GM12892 (cell line): Measurements from ENCODE around the gene FARSA.

ENCODE experiments used
- POLR2A ChIP-seq: IDR thresholded peaks from 2 replicates; pipeline ENCODE4 v1.6.1; 2011; ENCODE audit warnings: low read depth, low read length, control low read depth
- POLR2AphosphoS5 ChIP-seq: IDR thresholded peaks from 2 replicates; pipeline ENCODE4 v1.6.1; 2011; ENCODE audit warnings: low read depth, low read length, control low read depth
- TAF1 ChIP-seq: IDR thresholded peaks from 2 replicates; pipeline ENCODE4 v1.6.1; 2011; ENCODE audit warnings: low read depth, mild to moderate bottlenecking, control low read depth, low read length, borderline replicate concordance

GRCh38 chr19:12970070-12970820 is 36.7 kb upstream of the FARSA start:
- TF ChIP-seq POLR2A (no peak), POLR2AphosphoS5 (no peak), TAF1 (no peak)
